Coronary artery (tissue), 2 donors: Measurements from ENCODE around the gene DTYMK.

Source experiments
- DNase-seq: peaks from one replicate; pipeline ENCODE4 v3.0.0-alpha.2; 2017; ENCODE audit warnings: low spot score
- H3K27ac ChIP-seq, 2 donors: fragments of 200-600 bp; sonication (generic); one replicate each; pipeline ENCODE4 v1.5.1; 2016 to 2019
- H3K4me3 ChIP-seq: fragments of 200-600 bp; sonication (generic); 2 replicates; pipeline ENCODE4 v1.5.1; 2016; ENCODE audit warnings: mild to moderate bottlenecking, moderate library complexity
- TF ChIP-seq, protein P1 (sequence below): fragments of 200-600 bp; sonication (generic); IDR thresholded peaks from one replicate; pipeline ENCODE4 v1.5.1; 2019; ENCODE audit warnings: antibody characterized with exemption

Gene DTYMK

DNA sequence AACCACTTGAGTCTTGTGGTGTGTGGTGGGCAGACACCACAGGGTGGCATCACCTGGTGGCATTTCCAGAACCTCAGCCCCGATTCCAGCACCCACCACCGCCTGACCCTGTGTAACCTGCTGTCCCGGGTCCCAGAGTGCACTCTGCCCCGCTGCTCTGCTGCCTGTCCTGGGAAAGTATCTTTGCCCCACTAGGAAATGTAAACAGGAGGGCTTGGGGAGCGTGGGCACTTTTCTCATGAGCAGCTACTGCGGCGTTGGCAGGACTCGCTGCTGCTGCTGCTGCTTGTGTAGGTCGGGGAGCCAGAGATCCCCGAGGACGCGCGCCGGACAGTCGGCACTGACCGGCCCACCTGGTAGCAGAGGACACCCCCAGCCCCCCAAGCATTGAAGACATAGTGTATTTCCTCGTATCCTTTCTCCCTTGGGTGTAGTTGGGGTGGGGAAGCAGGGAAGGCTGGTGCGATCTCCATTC is 13.4 kb downstream of the DTYMK start:
- Histone ChIP-seq H3K27ac (no peak overlapping the region), H3K4me3 (no peak overlapping the region)
- no peak for DNase-seq
- TF ChIP-seq, protein P1, sequence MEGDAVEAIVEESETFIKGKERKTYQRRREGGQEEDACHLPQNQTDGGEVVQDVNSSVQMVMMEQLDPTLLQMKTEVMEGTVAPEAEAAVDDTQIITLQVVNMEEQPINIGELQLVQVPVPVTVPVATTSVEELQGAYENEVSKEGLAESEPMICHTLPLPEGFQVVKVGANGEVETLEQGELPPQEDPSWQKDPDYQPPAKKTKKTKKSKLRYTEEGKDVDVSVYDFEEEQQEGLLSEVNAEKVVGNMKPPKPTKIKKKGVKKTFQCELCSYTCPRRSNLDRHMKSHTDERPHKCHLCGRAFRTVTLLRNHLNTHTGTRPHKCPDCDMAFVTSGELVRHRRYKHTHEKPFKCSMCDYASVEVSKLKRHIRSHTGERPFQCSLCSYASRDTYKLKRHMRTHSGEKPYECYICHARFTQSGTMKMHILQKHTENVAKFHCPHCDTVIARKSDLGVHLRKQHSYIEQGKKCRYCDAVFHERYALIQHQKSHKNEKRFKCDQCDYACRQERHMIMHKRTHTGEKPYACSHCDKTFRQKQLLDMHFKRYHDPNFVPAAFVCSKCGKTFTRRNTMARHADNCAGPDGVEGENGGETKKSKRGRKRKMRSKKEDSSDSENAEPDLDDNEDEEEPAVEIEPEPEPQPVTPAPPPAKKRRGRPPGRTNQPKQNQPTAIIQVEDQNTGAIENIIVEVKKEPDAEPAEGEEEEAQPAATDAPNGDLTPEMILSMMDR: no peak

DNA sequence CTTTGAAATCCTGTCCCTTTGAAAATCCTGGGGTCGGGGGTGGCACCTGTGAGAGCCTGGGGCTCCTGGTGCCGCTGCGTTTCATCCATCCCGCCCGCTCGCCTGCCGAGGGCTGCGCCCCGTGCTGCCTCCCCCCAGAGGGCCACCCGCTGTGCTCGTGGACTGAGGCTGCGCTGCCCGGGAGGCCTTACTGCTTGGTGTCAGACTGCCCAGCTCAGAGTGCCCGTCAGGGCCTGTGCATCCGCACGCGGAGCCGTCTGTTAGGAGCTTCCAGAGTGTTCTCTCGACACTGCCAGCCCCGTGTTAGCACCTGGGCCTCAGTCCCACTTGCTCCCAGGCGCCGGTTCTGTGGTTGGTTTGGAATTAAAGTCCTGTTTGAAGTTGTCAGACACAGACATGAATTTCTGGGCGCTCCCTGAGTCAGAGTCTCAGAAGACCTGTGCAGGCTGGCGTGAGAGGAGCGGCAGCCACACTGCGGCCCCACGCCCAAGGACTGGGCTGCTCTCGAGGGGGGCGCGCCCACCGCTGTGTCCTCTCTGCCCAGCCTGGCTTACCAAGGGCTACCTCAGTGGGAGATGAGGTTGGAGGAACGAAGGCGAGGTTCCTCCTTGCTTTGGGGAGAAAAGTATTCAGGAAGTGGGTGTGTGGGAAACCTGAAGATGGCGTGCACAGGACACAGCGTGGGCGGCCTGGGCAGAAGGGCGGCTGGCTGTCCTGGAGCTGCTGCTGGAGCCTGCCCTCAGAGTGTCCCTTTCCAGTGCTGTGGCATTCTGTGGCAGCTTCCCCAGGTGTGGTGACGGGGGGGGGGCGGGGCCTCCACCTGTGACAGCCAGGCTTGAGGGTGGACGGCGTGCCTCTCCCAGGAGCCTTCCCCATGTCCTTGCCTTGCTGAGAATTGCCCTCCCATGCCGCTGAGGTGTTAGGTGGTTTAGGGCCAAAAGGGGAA is 14.1 kb downstream of the DTYMK start:
- TF ChIP-seq, protein P1: no peak
- Histone ChIP-seq H3K4me3 (no peak overlapping the region), H3K27ac (no peak overlapping the region)
- no peak for DNase-seq

DNA sequence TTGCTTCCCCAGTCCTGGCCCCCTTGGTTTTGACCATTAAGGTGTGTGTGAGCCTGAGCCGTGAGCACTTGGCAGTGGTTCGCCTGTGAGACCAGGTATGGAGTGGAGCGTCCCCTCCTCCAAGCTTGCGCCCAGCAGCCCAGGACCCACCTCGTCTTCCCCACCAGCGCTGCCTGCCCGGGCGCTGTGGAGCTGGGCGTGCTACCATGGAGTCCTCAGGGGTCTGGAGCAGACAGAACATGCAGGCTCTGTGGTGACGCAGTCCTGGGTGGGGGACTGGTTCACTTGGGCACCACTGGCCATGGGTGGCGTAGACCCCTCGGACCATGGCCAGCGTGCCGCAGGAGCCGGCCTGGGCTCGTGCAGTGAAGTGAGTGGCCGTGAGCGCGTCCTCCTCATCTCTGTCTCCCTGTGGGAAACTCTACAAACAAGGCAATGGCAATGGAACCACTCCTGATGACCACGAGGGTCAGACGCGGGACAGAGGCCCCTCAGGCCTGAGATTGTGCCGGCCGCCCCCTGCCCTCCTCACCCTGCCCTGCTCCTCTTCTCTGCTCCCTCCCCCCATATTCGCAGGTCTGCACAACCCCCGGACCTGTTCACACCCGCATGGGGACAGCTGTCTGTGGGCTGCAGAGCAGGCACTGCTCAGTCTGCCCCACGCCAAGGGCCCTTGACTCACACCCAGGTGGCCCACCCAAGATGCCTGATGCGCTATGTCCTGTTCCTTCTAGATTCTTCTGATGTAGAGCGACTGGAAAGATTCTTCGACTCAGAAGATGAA is 15.0 kb downstream of the DTYMK start:
- DNase-seq: no peak
- H3K4me3 ChIP-seq: no peak overlapping the region
- TF ChIP-seq, protein P1: no peak
- H3K27ac ChIP-seq: no peak overlapping the region

DNA sequence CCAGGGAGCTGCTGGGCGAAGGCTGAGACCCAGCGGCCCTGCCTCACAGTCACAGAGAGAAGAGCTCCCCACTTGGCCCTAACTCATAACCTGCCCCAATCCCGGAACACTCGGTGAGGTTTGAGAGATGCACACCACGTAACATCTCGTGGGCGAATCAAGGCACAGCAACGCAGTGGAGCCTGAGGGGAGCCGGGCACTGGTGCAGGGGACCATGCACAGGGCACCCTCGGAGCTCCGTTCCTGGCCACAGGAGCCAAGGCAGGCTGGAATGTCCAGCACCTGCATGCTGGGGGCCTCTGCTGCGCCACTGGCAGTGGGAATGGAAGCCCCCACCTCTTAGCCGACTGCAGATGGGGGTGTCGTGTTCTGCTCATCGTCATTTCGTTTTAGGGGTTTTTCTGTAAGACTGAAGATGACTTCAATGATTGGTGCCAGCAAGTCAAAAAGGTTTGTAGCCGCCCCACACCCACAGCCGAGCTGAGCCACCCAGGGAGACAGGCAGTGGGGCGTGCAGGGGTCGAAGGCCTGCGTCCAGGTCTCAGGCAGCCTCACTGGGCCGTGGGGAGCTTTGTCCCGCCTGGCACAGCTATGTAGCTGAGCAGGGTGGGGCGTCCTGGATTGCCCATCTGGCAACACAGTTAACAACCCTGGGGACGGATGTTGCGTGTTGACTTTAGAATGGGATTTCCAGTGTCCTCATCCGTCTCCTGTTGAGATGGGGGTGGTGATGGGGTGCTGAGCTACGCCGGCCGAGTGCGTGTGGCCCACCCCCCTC is 16.1 kb downstream of the DTYMK start:
- DNase-seq: no peak
- TF ChIP-seq, protein P1: no peak
- Histone ChIP-seq H3K27ac (no peak overlapping the region), H3K4me3 (no peak overlapping the region)

DNA sequence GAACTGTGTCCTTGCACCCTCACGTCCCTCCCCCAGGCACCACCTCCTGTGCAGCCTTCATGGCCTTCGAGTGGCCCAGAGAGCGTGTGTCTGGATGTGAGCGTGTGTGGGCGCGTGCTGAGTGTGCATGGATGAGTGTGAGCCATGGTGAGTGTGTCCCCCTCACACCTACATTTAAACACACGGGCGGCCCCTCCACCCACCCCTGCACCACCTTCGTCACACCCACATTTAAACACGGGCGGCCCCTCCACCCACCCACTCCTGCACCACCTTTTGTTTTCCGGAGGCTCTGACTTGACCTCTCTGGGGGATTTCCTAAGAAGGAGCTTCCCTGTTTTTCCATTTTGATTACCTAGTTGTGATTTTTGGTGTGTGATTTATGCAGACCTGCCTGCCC is 17.8 kb downstream of the DTYMK start:
- Histone ChIP-seq H3K4me3 (no peak overlapping the region), H3K27ac (no peak overlapping the region)
- DNase-seq: no peak
- TF ChIP-seq, protein P1: no peak

DNA sequence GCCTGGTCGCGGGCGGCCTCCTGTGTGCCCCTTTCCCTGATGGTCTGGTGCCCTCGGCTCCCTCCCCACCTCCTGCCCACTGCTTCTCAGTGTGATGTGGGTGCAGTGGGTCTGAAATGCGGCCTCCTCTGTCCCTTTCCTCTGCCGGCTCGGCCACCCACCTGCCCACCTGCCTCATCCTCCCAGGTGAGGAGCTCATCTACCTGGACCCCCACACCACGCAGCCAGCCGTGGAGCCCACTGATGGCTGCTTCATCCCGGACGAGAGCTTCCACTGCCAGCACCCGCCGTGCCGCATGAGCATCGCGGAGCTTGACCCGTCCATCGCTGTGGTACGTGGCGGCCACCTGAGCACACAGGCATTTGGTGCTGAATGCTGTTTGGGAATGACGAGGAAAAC is 18.3 kb downstream of the DTYMK start:
- Histone ChIP-seq H3K27ac (no peak overlapping the region), H3K4me3 (no peak overlapping the region)
- TF ChIP-seq, protein P1: no peak
- no peak for DNase-seq
